ENCODE results near the gene S100A8.

- TF ChIP-seq POLR2A (IDR thresholded peaks at IDR 0.05; ENCODE audit: borderline replicate concordance, extremely low read depth, insufficient read depth, insufficient read length) (no peak), SRF (IDR thresholded peaks at IDR 0.05; ENCODE audit: low read depth) (no peak), EZH2 (IDR thresholded peaks at IDR 0.05) (no peak), FOSL1 (IDR thresholded peaks at IDR 0.05; ENCODE audit: low read depth) (no peak), POLR2AphosphoS5 (IDR thresholded peaks at IDR 0.05; ENCODE audit: low read depth, low read length) (no peak), SIN3A (IDR thresholded peaks at IDR 0.05; ENCODE audit: low read depth) (no peak), EGR1 (IDR thresholded peaks at IDR 0.05; ENCODE audit: low read depth) (no peak), JUND (IDR thresholded peaks at IDR 0.05) (no peak)
- TF ChIP-seq, protein P1, sequence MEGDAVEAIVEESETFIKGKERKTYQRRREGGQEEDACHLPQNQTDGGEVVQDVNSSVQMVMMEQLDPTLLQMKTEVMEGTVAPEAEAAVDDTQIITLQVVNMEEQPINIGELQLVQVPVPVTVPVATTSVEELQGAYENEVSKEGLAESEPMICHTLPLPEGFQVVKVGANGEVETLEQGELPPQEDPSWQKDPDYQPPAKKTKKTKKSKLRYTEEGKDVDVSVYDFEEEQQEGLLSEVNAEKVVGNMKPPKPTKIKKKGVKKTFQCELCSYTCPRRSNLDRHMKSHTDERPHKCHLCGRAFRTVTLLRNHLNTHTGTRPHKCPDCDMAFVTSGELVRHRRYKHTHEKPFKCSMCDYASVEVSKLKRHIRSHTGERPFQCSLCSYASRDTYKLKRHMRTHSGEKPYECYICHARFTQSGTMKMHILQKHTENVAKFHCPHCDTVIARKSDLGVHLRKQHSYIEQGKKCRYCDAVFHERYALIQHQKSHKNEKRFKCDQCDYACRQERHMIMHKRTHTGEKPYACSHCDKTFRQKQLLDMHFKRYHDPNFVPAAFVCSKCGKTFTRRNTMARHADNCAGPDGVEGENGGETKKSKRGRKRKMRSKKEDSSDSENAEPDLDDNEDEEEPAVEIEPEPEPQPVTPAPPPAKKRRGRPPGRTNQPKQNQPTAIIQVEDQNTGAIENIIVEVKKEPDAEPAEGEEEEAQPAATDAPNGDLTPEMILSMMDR (IDR thresholded peaks at IDR 0.05 in 2 of 3, conservative IDR thresholded peaks at IDR 0.05 in 1 of 3; ENCODE audit: borderline replicate concordance in 1 of 3, insufficient read depth in 1 of 3, low read depth in 2 of 3, low read length in 2 of 3) = no peak
These were observed 13.3 kb upstream of the S100A8 start for GRCh38 chr1:153404086-153404635.

Measured in HCT116 (cell line).